Osteocyte (in vitro differentiated cells): Measurements from ENCODE around the gene GTPBP2. TPM values are rescaled to one million over a fixed set of nuclear protein-coding genes. Genes with fewer than 3 reads are reported as not detected.
A peak's percentile ranks its signal among the peaks of the same experiment; 100 is the strongest.
"Not testable (repeated sequence)": the region's sequence is repeated elsewhere in the genome, so short reads cannot be mapped to it uniquely, and the experiment has no call there.

Experiments used
- DNase-seq: peaks from one replicate; pipeline ENCODE4 v3.0.0; 2021; ENCODE audit warnings: mixed read lengths; ENCODE audit not compliant: unreplicated experiment; ENCODE audit errors: extremely low spot score
- H3K27ac Mint-ChIP-seq: one replicate; pipeline ENCODE4 v1.8.0; 2021; ENCODE audit warnings: mild to moderate bottlenecking, mixed read lengths; ENCODE audit not compliant: unreplicated experiment
- H3K27me3 Mint-ChIP-seq: one replicate; pipeline ENCODE4 v1.8.0; 2021; ENCODE audit warnings: mixed read lengths; ENCODE audit not compliant: unreplicated experiment
- H3K36me3 Mint-ChIP-seq: one replicate; pipeline ENCODE4 v1.8.0; 2021; ENCODE audit warnings: mixed read lengths; ENCODE audit not compliant: unreplicated experiment
- H3K4me1 Mint-ChIP-seq: one replicate; pipeline ENCODE4 v1.8.0; 2021; ENCODE audit warnings: mixed read lengths; ENCODE audit not compliant: unreplicated experiment
- H3K4me3 Mint-ChIP-seq: one replicate; pipeline ENCODE4 v1.8.0; 2021; ENCODE audit warnings: mild to moderate bottlenecking, moderate library complexity, mixed read lengths; ENCODE audit not compliant: unreplicated experiment
- H3K9me3 Mint-ChIP-seq: one replicate; pipeline ENCODE4 v1.8.0; 2021; ENCODE audit warnings: mixed read lengths; ENCODE audit not compliant: unreplicated experiment
- CTCF ChIP-seq: fragments of 200-600 bp; sonication (generic); IDR thresholded peaks from 2 replicates; pipeline ENCODE4 v1.5.0; 2021; ENCODE audit warnings: antibody characterized with exemption, mild to moderate bottlenecking, moderate library complexity
- total RNA-seq: library from RNA; stranded (reverse); gene quantifications from 2 replicates; pipeline ENCODE4 v1.2.1, GENCODE V29; 2021

The GTPBP2 gene
- total RNA-seq, 1 donor from 2014 or later = 86.4 TPM

GRCh38 chr6:43657221-43657802 lies 28.2 kb upstream of the GTPBP2 start:
- Mint-ChIP-seq H3K9me3 (no peaks in the 10 kb centered on the region), H3K36me3 (peaks cover 2% of the 10 kb centered on the region), H3K4me3 (no peak overlapping the region), H3K27me3 (no peaks in the 10 kb centered on the region), H3K4me1 (no peaks in the 10 kb centered on the region), H3K27ac (no peak overlapping the region)
- no peak for TF ChIP-seq CTCF
- DNase-seq = no peak

GRCh38 chr6:43652822-43653221 lies 23.8 kb upstream of the GTPBP2 start:
- H3K27me3 Mint-ChIP-seq, H3K36me3 Mint-ChIP-seq, H3K4me3 Mint-ChIP-seq, H3K4me1 Mint-ChIP-seq, DNase-seq, H3K27ac Mint-ChIP-seq, H3K9me3 Mint-ChIP-seq: not testable (repeated sequence)

- TF ChIP-seq CTCF = no peak
- no peak overlapping the region for H3K27ac Mint-ChIP-seq
- peaks cover 12% of the 10 kb centered on the region for H3K4me1 Mint-ChIP-seq
- H3K9me3 Mint-ChIP-seq = no peaks in the 10 kb centered on the region
- no peak for DNase-seq
- no peaks in the 10 kb centered on the region for H3K27me3 Mint-ChIP-seq
- no peaks in the 10 kb centered on the region for H3K36me3 Mint-ChIP-seq
- no peak overlapping the region for H3K4me3 Mint-ChIP-seq
These were observed 19.2 kb upstream of the GTPBP2 start for GRCh38 chr6:43648248-43648647.

GRCh38 chr6:43647613-43648012 lies 18.5 kb upstream of the GTPBP2 start:
- no peak overlapping the region for H3K27ac Mint-ChIP-seq
- peaks cover 2% of the 10 kb centered on the region for H3K36me3 Mint-ChIP-seq
- TF ChIP-seq CTCF = no peak
- no peak for DNase-seq
- peaks cover 12% of the 10 kb centered on the region for H3K4me1 Mint-ChIP-seq
- H3K9me3 Mint-ChIP-seq = no peaks in the 10 kb centered on the region
- H3K4me3 Mint-ChIP-seq = no peak overlapping the region
- H3K27me3 Mint-ChIP-seq = no peaks in the 10 kb centered on the region

- Mint-ChIP-seq H3K36me3 (peaks cover 7% of the 10 kb centered on the region), H3K27ac (no peak overlapping the region)
These were observed 16.5 kb upstream of the GTPBP2 start for GRCh38 chr6:43645613-43645964.

More at GRCh38 chr6:43645613-43645964, 16.5 kb upstream of the GTPBP2 start:
- peak overlapping the region; percentile 64 for H3K4me3 Mint-ChIP-seq
- no peak for DNase-seq
- H3K27me3 Mint-ChIP-seq = no peaks in the 10 kb centered on the region
- H3K4me1 Mint-ChIP-seq = peaks cover 12% of the 10 kb centered on the region
- no peak for TF ChIP-seq CTCF
- H3K9me3 Mint-ChIP-seq = no peaks in the 10 kb centered on the region
